Central memory CD8-positive, alpha-beta T cell (primary cell): ENCODE results near the gene WASF2.
"Not testable (repeated sequence)": the region's sequence is repeated elsewhere in the genome, so short reads cannot be mapped to it uniquely, and the experiment has no call there.

Experiments
- ATAC-seq: fragments of 150-1000 bp; cut with Tn5 transposase; replicated peaks from 2 replicates; pipeline ENCODE4 v1.10.0; 2022; ENCODE audit warnings: mild to moderate bottlenecking, moderate FRiP score, moderate number of reproducible peaks; ENCODE audit not compliant: poor library complexity, severe bottlenecking; ENCODE audit errors: extremely low read depth
- DNase-seq, 2 donors: peaks; one replicate each; pipeline ENCODE4 v3.0.0; 2021; ENCODE audit warnings: low spot score in 2 of 2
- H3K27ac Mint-ChIP-seq: one replicate; pipeline ENCODE4 v1.8.0; 2022; ENCODE audit warnings: low read depth, mild to moderate bottlenecking, moderate library complexity, mixed read lengths
- H3K27me3 Mint-ChIP-seq: one replicate; pipeline ENCODE4 v1.8.0; 2022; ENCODE audit warnings: mixed read lengths
- H3K36me3 Mint-ChIP-seq: one replicate; pipeline ENCODE4 v1.8.0; 2022; ENCODE audit warnings: mild to moderate bottlenecking, moderate library complexity, mixed read lengths; ENCODE audit not compliant: insufficient read depth
- H3K4me1 Mint-ChIP-seq: one replicate; pipeline ENCODE4 v1.8.0; 2022; ENCODE audit warnings: mixed read lengths
- H3K4me3 Mint-ChIP-seq: one replicate; pipeline ENCODE4 v1.8.0; 2022; ENCODE audit warnings: mild to moderate bottlenecking, moderate library complexity, mixed read lengths
- H3K9me3 Mint-ChIP-seq: one replicate; pipeline ENCODE4 v1.8.0; 2022; ENCODE audit warnings: mixed read lengths

The WASF2 gene

DNA sequence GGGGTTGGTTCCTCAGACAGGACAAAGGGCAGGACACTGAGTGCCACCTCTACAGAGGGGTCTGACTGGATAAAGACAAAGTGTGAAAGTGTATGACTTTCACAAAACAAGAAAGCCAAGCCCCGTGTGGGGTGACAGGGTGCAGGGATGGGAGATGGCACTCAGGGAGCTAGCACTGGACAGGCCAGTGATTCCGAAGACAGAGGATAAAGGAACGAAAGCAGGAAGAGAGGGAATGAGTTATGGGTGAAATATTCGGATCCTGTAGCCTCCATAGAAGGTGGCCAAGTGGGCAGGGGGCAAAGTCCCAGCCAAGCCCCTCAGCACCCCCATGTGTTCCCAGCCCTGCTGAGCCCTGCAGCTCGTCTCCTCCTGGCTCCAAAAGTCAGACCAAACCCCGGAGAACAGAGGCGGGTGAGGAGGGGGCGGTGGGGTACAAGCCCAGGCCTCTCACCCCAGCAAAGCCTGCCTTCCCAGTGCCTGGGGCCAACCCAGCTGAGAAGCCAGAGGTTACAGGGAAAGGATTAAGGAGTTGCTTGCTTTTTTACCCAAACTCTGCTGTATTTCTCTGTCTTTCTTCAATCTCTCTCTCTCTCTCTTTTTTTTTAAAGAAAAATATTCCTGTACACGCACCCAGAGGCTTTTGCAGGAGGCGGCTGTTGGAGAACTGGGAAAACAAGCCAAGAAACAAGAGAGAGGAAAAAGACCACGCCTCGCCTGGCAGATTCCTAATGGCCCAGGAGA lies 14.0 kb upstream of the WASF2 start:
- no peak for ATAC-seq
- H3K4me1 Mint-ChIP-seq = no peaks in the 10 kb centered on the region
- H3K9me3 Mint-ChIP-seq = no peaks in the 10 kb centered on the region
- H3K4me3 Mint-ChIP-seq = no peak overlapping the region
- no peak overlapping the region for H3K27ac Mint-ChIP-seq
- peaks cover 4% of the 10 kb centered on the region for H3K27me3 Mint-ChIP-seq
- no peaks in the 10 kb centered on the region for H3K36me3 Mint-ChIP-seq
- no peak for DNase-seq

DNA sequence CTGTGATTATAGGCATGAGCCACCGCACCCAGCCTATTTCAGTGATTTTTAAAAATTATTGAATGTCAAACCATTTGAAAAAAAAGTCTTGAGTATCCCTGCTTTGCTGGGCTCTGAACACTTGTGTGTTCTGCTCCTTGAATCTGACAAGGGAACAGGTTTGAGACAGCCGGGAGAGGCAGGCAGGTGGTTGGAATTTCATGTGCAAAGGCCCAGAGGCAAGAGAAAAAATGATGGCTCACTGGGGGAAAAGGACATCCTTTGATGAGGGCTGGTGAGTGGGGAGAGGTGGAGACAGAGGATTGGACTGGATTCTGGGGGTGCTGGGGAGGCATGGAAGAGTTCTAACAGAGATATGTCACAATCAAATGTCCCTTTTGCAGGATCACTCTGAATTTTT lies 13.1 kb upstream of the WASF2 start:
- no peak for ATAC-seq

DNA sequence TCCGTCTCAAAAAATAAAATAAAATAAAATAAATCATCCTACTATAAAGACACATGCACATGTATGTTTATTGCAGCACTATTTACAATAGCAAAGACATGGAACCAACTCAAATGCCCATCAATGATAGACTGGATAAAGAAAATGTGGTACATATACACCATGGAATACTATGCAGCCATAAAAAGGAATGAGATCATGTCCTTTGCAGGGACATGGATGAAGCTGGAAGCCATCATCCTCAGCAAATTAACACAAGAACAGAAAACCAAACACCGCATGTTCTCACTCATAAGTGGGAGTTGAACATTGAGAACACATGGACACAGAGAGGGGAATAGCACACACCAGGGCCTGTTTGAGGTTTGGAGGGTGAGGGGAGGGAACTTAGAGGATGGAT lies 11.2 kb upstream of the WASF2 start:
- H3K9me3 Mint-ChIP-seq, ATAC-seq, H3K27ac Mint-ChIP-seq, H3K36me3 Mint-ChIP-seq, DNase-seq, H3K4me3 Mint-ChIP-seq, H3K4me1 Mint-ChIP-seq: not testable (repeated sequence)
- H3K27me3 Mint-ChIP-seq = peaks cover 16% of the 10 kb centered on the region

More for the DNA sequence above, 13.1 kb upstream of the WASF2 start:
- no peak overlapping the region for H3K4me3 Mint-ChIP-seq
- H3K9me3 Mint-ChIP-seq = no peaks in the 10 kb centered on the region
- H3K27me3 Mint-ChIP-seq = peaks cover 10% of the 10 kb centered on the region
- H3K27ac Mint-ChIP-seq = no peak overlapping the region
- no peaks in the 10 kb centered on the region for H3K4me1 Mint-ChIP-seq
- no peaks in the 10 kb centered on the region for H3K36me3 Mint-ChIP-seq
- DNase-seq = no peak

DNA sequence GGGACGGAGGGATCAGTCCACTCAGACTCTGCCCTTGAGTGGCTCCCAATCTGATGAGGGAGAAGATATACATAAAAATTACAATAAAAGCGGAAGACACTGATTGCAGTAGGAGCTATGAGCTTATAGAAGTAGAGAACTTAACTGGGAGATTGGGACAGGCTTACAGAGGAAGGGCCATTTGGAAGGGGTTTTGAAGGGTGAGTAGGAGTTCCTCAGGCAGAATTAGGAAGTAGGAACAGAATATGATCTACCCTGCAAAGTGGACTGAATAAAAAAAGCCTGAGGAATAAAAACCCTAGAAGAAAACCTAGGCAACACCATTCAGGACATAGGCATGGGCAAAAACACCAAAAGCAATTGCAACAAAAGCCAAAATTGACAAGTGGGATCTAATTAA lies 9.2 kb upstream of the WASF2 start:
- DNase-seq = no peak
- no peak overlapping the region for H3K27ac Mint-ChIP-seq
- ATAC-seq = no peak
- H3K27me3 Mint-ChIP-seq = peaks cover 16% of the 10 kb centered on the region
- H3K36me3 Mint-ChIP-seq = no peaks in the 10 kb centered on the region
- H3K9me3 Mint-ChIP-seq = no peaks in the 10 kb centered on the region
- H3K4me1 Mint-ChIP-seq = no peaks in the 10 kb centered on the region
- H3K4me3 Mint-ChIP-seq = no peak overlapping the region

DNA sequence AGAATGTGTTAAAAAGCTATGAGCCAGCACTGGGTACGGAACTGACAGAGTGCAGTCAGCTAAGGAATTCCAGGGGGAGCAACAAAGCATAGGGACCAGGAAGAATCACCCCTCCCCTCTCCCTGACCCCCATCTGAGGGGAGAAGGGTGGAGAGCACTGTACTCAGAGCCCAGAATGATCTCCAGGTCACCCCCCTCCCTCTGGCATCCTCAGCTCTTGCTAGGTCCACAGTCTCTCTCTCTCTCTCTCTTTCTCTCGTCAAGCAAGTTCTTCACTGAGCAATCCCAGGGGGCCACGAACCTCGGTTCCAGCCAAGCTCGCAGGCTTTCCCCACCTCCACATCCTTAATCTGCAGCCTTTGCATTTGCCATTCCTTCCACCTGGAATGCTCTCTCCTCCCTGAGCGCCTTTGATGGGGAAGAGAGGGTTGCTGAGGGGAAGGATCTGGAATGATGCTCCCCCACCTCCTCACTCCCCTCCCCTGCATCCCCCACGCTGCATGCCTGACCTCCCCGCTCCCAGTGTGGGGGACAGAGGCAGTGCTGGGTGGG lies 6.7 kb upstream of the WASF2 start:
- DNase-seq = no peak
- H3K4me3 Mint-ChIP-seq = no peak overlapping the region
- no peak overlapping the region for H3K27ac Mint-ChIP-seq
- H3K27me3 Mint-ChIP-seq = peaks cover 16% of the 10 kb centered on the region
- H3K4me1 Mint-ChIP-seq = no peaks in the 10 kb centered on the region
- H3K36me3 Mint-ChIP-seq = no peaks in the 10 kb centered on the region
- ATAC-seq = no peak
- no peaks in the 10 kb centered on the region for H3K9me3 Mint-ChIP-seq

- Mint-ChIP-seq H3K27ac (no peak overlapping the region), H3K36me3 (peaks cover 16% of the 10 kb centered on the region), H3K4me3 (no peak overlapping the region), H3K27me3 (peaks cover 7% of the 10 kb centered on the region), H3K4me1 (peaks cover 18% of the 10 kb centered on the region), H3K9me3 (no peaks in the 10 kb centered on the region)
- DNase-seq (no peak), ATAC-seq (no peak)
Observed at GRCh38 chr1:27492796-27493195, 2.8 kb upstream of the WASF2 start.

DNA sequence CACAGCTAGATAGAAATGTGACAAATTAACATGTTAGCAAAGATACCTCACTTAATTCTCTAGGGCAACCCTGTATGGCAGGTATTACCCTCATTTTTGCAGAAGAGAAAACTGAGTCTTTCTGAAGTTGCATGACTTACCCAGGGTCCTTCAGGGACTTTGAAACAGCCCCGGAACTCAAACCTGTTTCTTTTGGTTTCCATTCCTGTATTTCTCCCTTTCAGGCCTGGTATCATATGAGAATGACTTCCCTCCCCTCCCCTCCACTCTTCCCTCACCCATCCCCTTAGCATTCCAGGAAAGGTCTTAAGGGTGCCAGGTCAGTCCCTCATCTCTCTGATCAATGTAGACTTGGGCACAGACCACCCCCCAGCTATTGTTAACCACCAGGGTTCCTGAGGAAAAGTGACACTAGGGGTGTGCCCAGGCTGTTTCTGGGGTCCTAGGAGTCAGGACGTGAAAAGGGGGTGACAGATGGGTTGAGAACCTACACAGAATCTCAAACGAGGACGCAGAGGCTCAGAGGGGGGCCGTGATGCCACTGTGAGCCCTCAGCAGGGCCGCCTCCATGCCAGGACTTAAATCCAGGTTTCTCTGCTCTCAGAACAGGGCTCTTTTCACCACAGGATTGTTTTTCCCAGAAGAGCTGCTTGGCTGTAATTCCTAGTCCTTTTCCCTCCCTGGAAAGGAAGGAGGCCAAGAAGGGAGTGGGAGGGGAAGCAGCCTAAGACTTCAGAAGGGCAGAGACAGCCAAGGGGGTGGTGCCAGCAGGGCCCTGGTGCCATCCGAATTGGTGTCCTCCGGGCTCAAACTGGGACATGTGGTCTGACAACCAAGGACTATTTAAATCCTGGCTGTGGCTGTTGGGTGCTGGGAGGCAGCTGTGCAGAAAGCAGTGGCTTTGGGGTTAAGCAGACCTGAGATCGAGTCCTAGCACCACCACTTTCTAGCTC lies 2.1 kb upstream of the WASF2 start:
- Mint-ChIP-seq H3K4me1 (peaks cover 19% of the 10 kb centered on the region), H3K27me3 (peaks cover 7% of the 10 kb centered on the region), H3K9me3 (no peaks in the 10 kb centered on the region), H3K27ac (no peak overlapping the region), H3K4me3 (peak overlapping the region; percentile 37), H3K36me3 (peaks cover 16% of the 10 kb centered on the region)
- DNase-seq (no peak), ATAC-seq (no peak)

GRCh38 chr1:27489501-27489972 lies 430 bp downstream of the WASF2 start:
- no peaks in the 10 kb centered on the region for H3K9me3 Mint-ChIP-seq
- H3K27me3 Mint-ChIP-seq = no peaks in the 10 kb centered on the region
- DNase-seq (peak; percentile 39 to 47), ATAC-seq (peak; percentile 18)
- peaks cover 19% of the 10 kb centered on the region for H3K4me1 Mint-ChIP-seq
- H3K36me3 Mint-ChIP-seq = peaks cover 21% of the 10 kb centered on the region
- peak overlapping the region; percentile 96 for H3K27ac Mint-ChIP-seq
- peak overlapping the region; percentile 96 for H3K4me3 Mint-ChIP-seq

DNA sequence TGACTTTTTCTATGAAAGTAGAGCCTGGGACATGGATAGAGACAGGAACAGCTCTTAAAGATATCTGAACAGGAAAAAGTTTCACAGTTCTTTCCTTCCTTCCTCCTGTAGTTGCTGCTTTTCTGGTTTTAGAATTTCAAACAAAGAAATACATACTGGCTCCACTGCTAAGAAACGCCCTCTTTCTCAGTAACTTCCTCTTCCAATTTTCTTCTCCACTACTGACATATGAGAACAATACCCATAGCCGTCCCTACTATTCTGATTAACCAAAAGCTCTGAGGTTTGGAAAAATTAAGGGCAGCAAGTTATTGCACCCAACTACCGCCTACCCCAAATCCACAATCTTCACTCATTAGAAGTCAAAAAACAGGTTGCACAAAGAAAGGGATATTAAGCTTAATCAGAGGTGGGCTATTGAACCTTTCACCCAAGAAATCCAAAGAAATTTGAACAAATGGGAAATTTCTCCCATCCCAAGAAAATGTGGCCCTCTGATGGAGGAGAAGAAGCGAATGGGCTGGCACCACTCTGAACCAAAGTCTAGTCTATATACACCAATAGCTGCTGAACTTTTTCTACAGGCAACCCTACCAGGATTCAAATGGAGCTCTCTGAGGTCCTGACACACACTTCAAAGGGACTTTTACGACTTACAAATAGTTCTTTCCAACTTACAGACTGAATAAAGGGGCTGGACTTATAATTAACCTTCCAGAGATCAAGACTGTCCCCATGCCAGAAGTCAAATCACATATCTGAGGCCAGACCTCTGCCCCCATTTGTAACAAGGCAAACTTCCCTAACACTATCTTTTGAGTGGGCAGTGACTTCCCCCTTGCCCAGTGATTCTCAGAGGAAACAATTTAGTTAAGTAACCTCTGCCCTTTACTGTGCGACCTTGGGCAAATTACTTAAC lies 1.7 kb downstream of the WASF2 start:
- Mint-ChIP-seq H3K27ac (peak overlapping the region; percentile 96), H3K9me3 (no peaks in the 10 kb centered on the region), H3K27me3 (no peaks in the 10 kb centered on the region), H3K4me1 (peaks cover 24% of the 10 kb centered on the region), H3K4me3 (peak overlapping the region; percentile 96), H3K36me3 (peaks cover 24% of the 10 kb centered on the region)
- DNase-seq (no peak), ATAC-seq (no peak)

DNA sequence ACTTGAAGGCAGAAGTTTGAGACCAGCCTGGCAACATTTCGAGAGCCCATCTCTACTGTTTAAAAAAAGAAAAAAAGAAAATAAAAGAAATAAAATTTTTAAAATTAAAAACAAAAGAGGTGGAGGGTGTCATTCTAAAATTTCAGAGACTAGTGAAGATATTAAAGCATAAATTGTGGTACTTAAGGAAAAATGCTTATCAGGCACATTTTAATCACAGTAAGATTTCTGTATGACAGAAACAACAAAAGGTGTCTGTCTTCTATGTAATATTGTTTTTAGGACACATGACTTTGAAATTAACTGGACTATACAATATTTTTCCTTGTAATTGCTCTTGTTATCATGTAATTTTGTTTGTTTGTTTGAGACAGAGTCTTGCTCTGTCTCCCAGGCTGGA lies 4.6 kb downstream of the WASF2 start:
- ATAC-seq (no peak), DNase-seq (no peak)
- Mint-ChIP-seq H3K4me3 (no peak overlapping the region), H3K36me3 (peaks cover 24% of the 10 kb centered on the region), H3K27me3 (no peaks in the 10 kb centered on the region), H3K27ac (no peak overlapping the region), H3K4me1 (peaks cover 39% of the 10 kb centered on the region), H3K9me3 (no peaks in the 10 kb centered on the region)

DNA sequence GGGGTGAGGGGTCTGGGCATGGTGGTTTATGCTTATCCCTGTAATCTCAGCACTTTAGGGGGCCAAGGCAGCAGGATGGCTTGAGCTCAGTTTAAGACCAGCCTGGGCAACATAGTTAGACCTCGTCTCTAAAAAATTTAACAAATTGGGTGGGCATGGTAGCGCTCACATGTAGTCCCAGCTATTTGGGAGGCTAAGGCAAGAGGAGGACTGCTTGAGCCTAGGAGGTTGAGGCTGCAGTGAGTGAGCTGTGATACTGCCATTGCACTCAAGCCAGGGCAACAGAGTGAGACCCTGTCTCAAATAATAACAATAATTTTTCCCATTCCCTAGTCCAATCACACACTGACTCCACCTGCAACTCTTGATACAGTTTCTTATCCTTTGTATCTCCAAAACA lies 6.3 kb downstream of the WASF2 start:
- H3K4me3 Mint-ChIP-seq = no peak overlapping the region

More for the DNA sequence above, 6.3 kb downstream of the WASF2 start:
- Mint-ChIP-seq H3K9me3 (no peaks in the 10 kb centered on the region), H3K27ac (no peak overlapping the region), H3K36me3 (peaks cover 15% of the 10 kb centered on the region), H3K27me3 (no peaks in the 10 kb centered on the region), H3K4me1 (peaks cover 30% of the 10 kb centered on the region)
- ATAC-seq (no peak), DNase-seq (no peak)
